Transverse colon (tissue), 4 donors: Measurements from ENCODE around the gene MRPL23. TPM values are rescaled to one million over a fixed set of nuclear protein-coding genes. Genes with fewer than 3 reads are reported as not detected.

Experiments
- DNase-seq: peaks from one replicate; pipeline ENCODE4 v3.0.0-alpha.2; 2019
- H3K27ac ChIP-seq, 4 donors: fragments of 200-600 bp; sonication (generic); 2 replicates each; pipeline ENCODE4 v1.5.1; 2016 to 2018; ENCODE audit warnings: inconsistent platforms in 4 of 4
- H3K27me3 ChIP-seq: fragments of 200-600 bp; sonication (generic); 2 replicates; pipeline ENCODE4 v1.5.1; 2017; ENCODE audit warnings: inconsistent platforms
- H3K36me3 ChIP-seq, 4 donors: fragments of 200-600 bp; sonication (generic); 2 replicates each; pipeline ENCODE4 v1.5.1; 2017 to 2019; ENCODE audit warnings: inconsistent platforms in 4 of 4
- H3K4me1 ChIP-seq, 4 donors: fragments of 200-600 bp; sonication (generic); 2 replicates each; pipeline ENCODE4 v1.5.1; 2017 to 2020; ENCODE audit warnings: inconsistent platforms in 4 of 4
- H3K4me3 ChIP-seq, 4 donors: fragments of 200-600 bp; sonication (generic); 1 replicate in 1 of 4; 2 replicates in 3 of 4; pipeline versions ENCODE4 v1.5.1 to v1.6.1; 2017 to 2019; ENCODE audit warnings: inconsistent platforms in 4 of 4
- H3K9me3 ChIP-seq, 2 donors: fragments of 200-600 bp; sonication (generic); 2 replicates each; pipeline ENCODE4 v1.5.1; 2017 to 2019; ENCODE audit warnings: inconsistent platforms in 2 of 2
- CTCF ChIP-seq, 5 experiments: fragments of 200-600 bp in 3 of 5; fragments of 450-650 bp in 2 of 5; sonication (generic) in 3 of 5; IDR thresholded peaks; 1 replicate in 2 of 5; 2 replicates in 3 of 5; pipeline ENCODE4 v1.5.1; 2016 to 2017; ENCODE audit warnings: antibody characterized with exemption in 5 of 5, inconsistent platforms in 3 of 5, mild to moderate bottlenecking in 2 of 5, moderate library complexity in 1 of 5
- EP300 ChIP-seq: sonication (generic); formaldehyde crosslinking; IDR thresholded peaks from one replicate; pipeline ENCODE4 v1.6.1; 2017; ENCODE audit warnings: antibody characterized with exemption, low read depth
- POLR2A ChIP-seq: fragments of 450-650 bp; IDR thresholded peaks from one replicate; pipeline ENCODE4 v1.6.1; 2016; ENCODE audit warnings: antibody characterized with exemption, mild to moderate bottlenecking, moderate library complexity
- POLR2AphosphoS5 ChIP-seq, 3 donors: sonication (generic); formaldehyde crosslinking; IDR thresholded peaks; one replicate each; pipeline ENCODE4 v1.6.1; 2016; ENCODE audit warnings: antibody characterized with exemption in 3 of 3
- WGBS, 2 donors: methylation state at CpG; one replicate each; pipeline ENCODE4 v1.1.5; 2018; ENCODE audit warnings: low coverage in 1 of 2; 5-methylcytosine and 5-hydroxymethylcytosine counted together
- in situ Hi-C, 4 donors: fragments of 200-750 bp; cut with MboI; loops; one replicate each; pipeline versions ENCODE4 v1.15.0 to v1.15.1; 2017; ENCODE audit warnings: low sequenced_read_pairs in 3 of 4, low pct_ligation_motif_present in 1 of 4, low pct_unique_long_range_greater_than_20kb in 1 of 4
- intact Hi-C: fragments of 100-400 bp; cut with DNase I; formaldehyde crosslinking; loops from one replicate; pipeline ENCODE4 v1.15.1; 2023; ENCODE audit warnings: low total_unique reads
- total RNA-seq, 4 donors: library from RNA; depleted of rRNA; stranded (reverse); fragments of >200 nt; gene quantifications; one replicate each; pipeline ENCODE4 v1.1.0, GENCODE V29; 2016

Gene MRPL23
- total RNA-seq, 4 donors from 2014 or later, result 91.7 to 187 (median 127) TPM

GRCh38 chr11:1968454-1969002 lies 21.4 kb downstream of the MRPL23 start:
- no peaks in the 10 kb centered on the region for H3K27me3 ChIP-seq
- no CpG with 5 or more reads among the region's 24 CpGs for WGBS, 2 donors
- TF ChIP-seq POLR2A (no peak), CTCF (IDR thresholded peaks at IDR 0.05) (no peak), EP300 (no peak), POLR2AphosphoS5 (IDR thresholded peaks at IDR 0.05) (no peak)
- H3K9me3 ChIP-seq, result no peaks in the 10 kb centered on the region
- no peak overlapping the region for H3K4me3 ChIP-seq
- in situ Hi-C loops, result no loop called here
- no peak for DNase-seq
- no peaks in the 10 kb centered on the region for H3K4me1 ChIP-seq
- H3K36me3 ChIP-seq, result no peaks in the 10 kb centered on the region
- H3K27ac ChIP-seq, result no peak overlapping the region
- intact Hi-C loops, result no loop called here

- Histone ChIP-seq H3K9me3 (no peaks in the 10 kb centered on the region), H3K27me3 (no peaks in the 10 kb centered on the region), H3K36me3 (no peaks in the 10 kb centered on the region), H3K4me3 (no peak overlapping the region), H3K4me1 (no peaks in the 10 kb centered on the region), H3K27ac (no peak overlapping the region)
- intact Hi-C loops, result no loop called here
- no CpG with 5 or more reads among the region's 21 CpGs for WGBS, 2 donors
- in situ Hi-C loops, result no loop called here
- DNase-seq, result no peak
- no peak for TF ChIP-seq EP300
- TF ChIP-seq POLR2AphosphoS5 (IDR thresholded peaks at IDR 0.05), result no peak
- TF ChIP-seq POLR2A, result no peak
- no peak for TF ChIP-seq CTCF (IDR thresholded peaks at IDR 0.05)
These were observed 21.9 kb downstream of the MRPL23 start for GRCh38 chr11:1969035-1969434.

GRCh38 chr11:1969776-1970175 lies 22.6 kb downstream of the MRPL23 start:
- TF ChIP-seq POLR2AphosphoS5 (IDR thresholded peaks at IDR 0.05), result no peak
- no peak for TF ChIP-seq EP300
- TF ChIP-seq POLR2A, result no peak
- TF ChIP-seq CTCF (IDR thresholded peaks at IDR 0.05), result no peak
- H3K36me3 ChIP-seq, result no peaks in the 10 kb centered on the region
- no peak overlapping the region for H3K27ac ChIP-seq
- H3K4me3 ChIP-seq, result no peak overlapping the region
- no peaks in the 10 kb centered on the region for H3K27me3 ChIP-seq
- WGBS, 2 donors, result no CpG with 5 or more reads among the region's 23 CpGs
- intact Hi-C loops, result no loop called here
- in situ Hi-C loops, result no loop called here
- no peaks in the 10 kb centered on the region for H3K4me1 ChIP-seq
- DNase-seq, result no peak
- H3K9me3 ChIP-seq, result no peaks in the 10 kb centered on the region

- DNase-seq, result no peak
- intact Hi-C loops, result no loop called here
- 71% methylated on average over 14 of the region's 15 CpGs; no CpG with 5 or more reads in 1 of the 2 donors for WGBS, 2 donors
- in situ Hi-C loops, result no loop called here
- Histone ChIP-seq H3K36me3 (no peaks in the 10 kb centered on the region), H3K4me3 (no peak overlapping the region), H3K9me3 (no peaks in the 10 kb centered on the region), H3K27ac (no peak overlapping the region), H3K4me1 (no peaks in the 10 kb centered on the region), H3K27me3 (no peaks in the 10 kb centered on the region)
- TF ChIP-seq EP300 (no peak), CTCF (IDR thresholded peaks at IDR 0.05) (no peak), POLR2A (no peak), POLR2AphosphoS5 (IDR thresholded peaks at IDR 0.05) (no peak)
These were observed 23.8 kb downstream of the MRPL23 start for GRCh38 chr11:1970956-1971355.
